Keratinocyte (primary cell): ENCODE measurements around the gene AKT1. TPM values are rescaled to one million over a fixed set of nuclear protein-coding genes. Genes with fewer than 3 reads are reported as not detected.

Experiments used
- DNase-seq: peaks from one replicate; pipeline ENCODE4 v3.0.0-alpha.2; 2011; ENCODE audit warnings: low read depth, missing footprints, low spot score
- FAIRE-seq: peaks from 2 replicates; lab custom pipeline; 2011; peaks lifted over from hg19 to GRCh38; lab: Jason Lieb, UNC
- H2AFZ ChIP-seq: 2 replicates; pipeline ENCODE4 v1.6.0; 2012; ENCODE audit warnings: low read length, control low read depth, inconsistent platforms; ENCODE audit not compliant: control insufficient read depth
- H3K27ac ChIP-seq: 2 replicates; pipeline ENCODE4 v1.5.1; 2011; ENCODE audit warnings: low read length; ENCODE audit not compliant: control insufficient read depth, insufficient read depth
- H3K27me3 ChIP-seq: 3 replicates; pipeline ENCODE4 v1.6.0; 2011; ENCODE audit warnings: low read length; ENCODE audit not compliant: control insufficient read depth, insufficient read depth; ENCODE audit errors: extremely low read depth
- H3K36me3 ChIP-seq, 2 experiments: 2 replicates in 1 of 2; 3 replicates in 1 of 2; pipeline ENCODE4 v1.5.1; 2011; ENCODE audit warnings: low read length in 2 of 2, mild to moderate bottlenecking in 1 of 2; ENCODE audit not compliant: control insufficient read depth in 2 of 2, insufficient read depth in 2 of 2; ENCODE audit errors: extremely low read depth in 1 of 2
- H3K4me1 ChIP-seq: 3 replicates; pipeline ENCODE4 v1.5.1; 2011; ENCODE audit warnings: low read length; ENCODE audit not compliant: control insufficient read depth, insufficient read depth; ENCODE audit errors: extremely low read depth
- H3K4me2 ChIP-seq: 3 replicates; pipeline ENCODE4 v1.6.0; 2011; ENCODE audit warnings: low read depth, low read length; ENCODE audit not compliant: control insufficient read depth, insufficient read depth; ENCODE audit errors: extremely low read depth
- H3K4me3 ChIP-seq, 3 experiments: fragments of 200-600 bp in 1 of 3; sonication (generic) in 1 of 3; 2 replicates in 2 of 3; 3 replicates in 1 of 3; pipeline ENCODE4 v1.5.1; 2011 to 2016; ENCODE audit warnings: low read length in 3 of 3, mild to moderate bottlenecking in 3 of 3, control low read depth in 2 of 3, inconsistent platforms in 1 of 3, low read depth in 1 of 3, mixed read lengths in 1 of 3, mixed run types in 1 of 3, moderate library complexity in 1 of 3; ENCODE audit not compliant: control insufficient read depth in 2 of 3, insufficient read depth in 2 of 3; ENCODE audit errors: extremely low read depth in 1 of 3
- H3K79me2 ChIP-seq: 2 replicates; pipeline ENCODE4 v1.6.0; 2012; ENCODE audit warnings: low read length; ENCODE audit not compliant: control insufficient read depth, insufficient read depth
- H3K9ac ChIP-seq: 3 replicates; pipeline ENCODE4 v1.6.0; 2011; ENCODE audit warnings: low read length; ENCODE audit not compliant: control insufficient read depth, insufficient read depth; ENCODE audit errors: extremely low read depth
- H3K9me1 ChIP-seq: 3 replicates; pipeline ENCODE4 v1.6.0; 2011; ENCODE audit warnings: low read length; ENCODE audit not compliant: control insufficient read depth, insufficient read depth; ENCODE audit errors: extremely low read depth
- H3K9me3 ChIP-seq: 2 replicates; pipeline ENCODE4 v1.5.1; 2012; ENCODE audit warnings: low read depth, low read length; ENCODE audit not compliant: control insufficient read depth
- H4K20me1 ChIP-seq: 3 replicates; pipeline ENCODE4 v1.6.0; 2011; ENCODE audit warnings: low read length; ENCODE audit not compliant: control insufficient read depth, insufficient read depth; ENCODE audit errors: extremely low read depth
- CTCF ChIP-seq, 3 experiments: IDR thresholded peaks in 1 of 3; conservative IDR thresholded peaks in 1 of 3; optimal IDR thresholded peaks in 1 of 3; 2 replicates in 2 of 3; 3 replicates in 1 of 3; pipeline versions ENCODE3 to v1.5.1; 2011; ENCODE audit warnings: low read length in 3 of 3, mild to moderate bottlenecking in 3 of 3, moderate library complexity in 2 of 3, control low read depth in 1 of 3, inconsistent platforms in 1 of 3; ENCODE audit not compliant: insufficient read depth in 2 of 3; ENCODE audit errors: extremely low read depth in 1 of 3
- EZH2 ChIP-seq: IDR thresholded peaks from one replicate; pipeline ENCODE4 v1.6.1; 2012; ENCODE audit warnings: inconsistent platforms, mild to moderate bottlenecking, low read length, moderate library complexity
- dilution Hi-C: fragments of 300-500 bp; cut with MboI; formaldehyde crosslinking; loops from one replicate; pipeline ENCODE4 v1.7.0; 2020; ENCODE audit warnings: low sequenced_read_pairs; ENCODE audit not compliant: extremely low pct_ligation_motif_present
- polyA plus RNA-seq, 5 experiments: library from polyadenylated mRNA; depleted of rRNA in 3 of 5; stranded (reverse) in 3 of 5; stranded (forward) in 1 of 5; unstranded in 1 of 5; fragments of >200 nt; gene quantifications; 1 replicate in 1 of 5; 2 replicates in 3 of 5; 3 replicates in 1 of 5; pipeline versions ENCODE4 v1.2.1 to v1.2.3, GENCODE V29; 2011 to 2012; ENCODE audit warnings: missing spikeins in 2 of 5, low read depth in 1 of 5, low replicate concordance in 1 of 5

AKT1 gene
- polyA plus RNA-seq, 1 donor (not counting 4 experiments of a cell fraction or from before 2014, with no cell fraction given) = 82.3 TPM

- Histone ChIP-seq H2AFZ (no peak overlapping the region), H3K9me1 (no peaks in the 10 kb centered on the region), H3K27me3 (no peaks in the 10 kb centered on the region), H3K79me2 (peaks cover 3% of the 10 kb centered on the region), H3K4me2 (no peak overlapping the region), H3K9ac (no peak overlapping the region), H3K9me3 (no peaks in the 10 kb centered on the region), H4K20me1 (no peaks in the 10 kb centered on the region), H3K27ac (no peak overlapping the region), H3K4me1 (peaks cover 11% of the 10 kb centered on the region), H3K36me3 (no peaks in the 10 kb centered on the region), H3K4me3 (no peak overlapping the region)
- no peak for FAIRE-seq
- dilution Hi-C loops = no loop called here
- TF ChIP-seq EZH2 (no peak), CTCF (optimal IDR thresholded peaks at IDR 0.05 in 1 of 3, IDR thresholded peaks at IDR 0.05 in 1 of 3, conservative IDR thresholded peaks at IDR 0.05 in 1 of 3; ENCODE audit: extremely low read depth in 1 of 3, insufficient read depth in 2 of 3, low read length in 3 of 3) (no peak)
- no peak for DNase-seq
These were observed 23.2 kb upstream of the AKT1 start for GRCh38 chr14:104818714-104819161.

- DNase-seq (no peak), FAIRE-seq (no peak)
- Histone ChIP-seq H2AFZ (no peak overlapping the region), H3K27ac (no peak overlapping the region), H4K20me1 (no peaks in the 10 kb centered on the region), H3K4me2 (no peak overlapping the region), H3K36me3 (no peaks in the 10 kb centered on the region), H3K79me2 (peaks cover 3% of the 10 kb centered on the region), H3K4me3 (no peak overlapping the region), H3K9ac (no peak overlapping the region), H3K9me1 (no peaks in the 10 kb centered on the region), H3K27me3 (no peaks in the 10 kb centered on the region), H3K4me1 (peaks cover 11% of the 10 kb centered on the region), H3K9me3 (no peaks in the 10 kb centered on the region)
- dilution Hi-C loops = no loop called here
- TF ChIP-seq CTCF (optimal IDR thresholded peaks at IDR 0.05 in 1 of 3, IDR thresholded peaks at IDR 0.05 in 1 of 3, conservative IDR thresholded peaks at IDR 0.05 in 1 of 3; ENCODE audit: extremely low read depth in 1 of 3, insufficient read depth in 2 of 3, low read length in 3 of 3) = no peak
- TF ChIP-seq EZH2 = no peak
These were observed 22.6 kb upstream of the AKT1 start for GRCh38 chr14:104817930-104818713.
